Tibial artery (tissue), 4 donors: Measurements from ENCODE around the gene FUT9.

ENCODE experiments used
- DNase-seq, 2 donors: peaks; one replicate each; pipeline ENCODE4 v3.0.0-alpha.2; 2019
- H3K27ac ChIP-seq, 2 donors: fragments of 200-600 bp; sonication (generic) in 1 of 2; 1 replicate in 1 of 2; 2 replicates in 1 of 2; pipeline ENCODE4 v1.5.1; 2018 to 2019; ENCODE audit warnings: mild to moderate bottlenecking in 1 of 2
- H3K27me3 ChIP-seq, 2 donors: fragments of 200-600 bp; sonication (generic) in 1 of 2; one replicate each; pipeline versions ENCODE4 v1.5.1 to v1.6.0; 2016 to 2019
- H3K36me3 ChIP-seq, 3 donors: fragments of 200-600 bp; sonication (generic) in 2 of 3; one replicate each; pipeline ENCODE4 v1.5.1; 2016 to 2019; ENCODE audit warnings: mild to moderate bottlenecking in 2 of 3
- H3K4me1 ChIP-seq, 4 donors: fragments of 200-600 bp; sonication (generic) in 2 of 4; 1 replicate in 3 of 4; 2 replicates in 1 of 4; pipeline ENCODE4 v1.5.1; 2016 to 2019
- H3K4me3 ChIP-seq, 2 donors: fragments of 200-600 bp; sonication (generic) in 1 of 2; 1 replicate in 1 of 2; 2 replicates in 1 of 2; pipeline ENCODE4 v1.5.1; 2018 to 2019; ENCODE audit warnings: mild to moderate bottlenecking in 2 of 2
- H3K9me3 ChIP-seq, 3 donors: fragments of 200-600 bp; sonication (generic) in 1 of 3; one replicate each; pipeline ENCODE4 v1.5.1; 2016 to 2019
- CTCF ChIP-seq, 2 experiments: fragments of 200-600 bp in 1 of 2; fragments of 450-650 bp in 1 of 2; IDR thresholded peaks; one replicate each; pipeline ENCODE4 v1.5.1; 2017 to 2019; ENCODE audit warnings: antibody characterized with exemption in 2 of 2, mild to moderate bottlenecking in 1 of 2, moderate library complexity in 1 of 2
- intact Hi-C: fragments of 100-400 bp; cut with DNase I; formaldehyde crosslinking; loops from one replicate; pipeline ENCODE4 v1.15.0; 2023; ENCODE audit warnings: low total_unique reads

Gene FUT9

DNA sequence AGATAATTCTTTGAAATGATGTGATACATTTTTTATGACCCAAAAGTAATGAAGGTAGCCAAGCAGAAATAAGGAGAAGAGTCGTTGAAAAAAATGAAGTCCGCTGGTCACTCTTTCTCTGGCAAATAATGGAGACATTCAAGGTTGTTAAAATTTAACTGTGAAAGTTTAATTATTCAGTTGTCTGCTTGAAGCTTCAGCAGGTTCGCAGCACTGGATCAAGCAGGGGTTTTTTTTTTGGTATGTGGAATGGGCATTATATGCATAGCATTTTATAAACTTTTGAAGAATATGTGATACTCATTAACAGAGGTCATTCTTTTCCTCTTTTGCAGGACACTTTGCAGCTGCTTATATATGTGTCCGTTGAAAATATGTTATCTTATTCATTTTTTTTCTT lies 21.6 kb upstream of the FUT9 start:
- Histone ChIP-seq H3K9me3 (peaks cover 0 to 10% (median 0%) of the 10 kb centered on the region in 3 donors), H3K27ac (no peak overlapping the region), H3K4me3 (no peak overlapping the region), H3K4me1 (no peaks in the 10 kb centered on the region), H3K27me3 (no peaks in the 10 kb centered on the region), H3K36me3 (no peaks in the 10 kb centered on the region)
- intact Hi-C loops: no loop called here
- DNase-seq: no peak
- no peak for TF ChIP-seq CTCF (IDR thresholded peaks at IDR 0.05)

- Histone ChIP-seq H3K27me3 (no peaks in the 10 kb centered on the region), H3K27ac (no peak overlapping the region), H3K36me3 (no peaks in the 10 kb centered on the region), H3K4me1 (no peaks in the 10 kb centered on the region), H3K4me3 (no peak overlapping the region), H3K9me3 (no peaks in the 10 kb centered on the region)
- DNase-seq: no peak
- intact Hi-C loops: no loop called here
- TF ChIP-seq CTCF (IDR thresholded peaks at IDR 0.05): no peak
Measured at GRCh38 chr6:95998133-95998532, 17.6 kb upstream of the FUT9 start.

DNA sequence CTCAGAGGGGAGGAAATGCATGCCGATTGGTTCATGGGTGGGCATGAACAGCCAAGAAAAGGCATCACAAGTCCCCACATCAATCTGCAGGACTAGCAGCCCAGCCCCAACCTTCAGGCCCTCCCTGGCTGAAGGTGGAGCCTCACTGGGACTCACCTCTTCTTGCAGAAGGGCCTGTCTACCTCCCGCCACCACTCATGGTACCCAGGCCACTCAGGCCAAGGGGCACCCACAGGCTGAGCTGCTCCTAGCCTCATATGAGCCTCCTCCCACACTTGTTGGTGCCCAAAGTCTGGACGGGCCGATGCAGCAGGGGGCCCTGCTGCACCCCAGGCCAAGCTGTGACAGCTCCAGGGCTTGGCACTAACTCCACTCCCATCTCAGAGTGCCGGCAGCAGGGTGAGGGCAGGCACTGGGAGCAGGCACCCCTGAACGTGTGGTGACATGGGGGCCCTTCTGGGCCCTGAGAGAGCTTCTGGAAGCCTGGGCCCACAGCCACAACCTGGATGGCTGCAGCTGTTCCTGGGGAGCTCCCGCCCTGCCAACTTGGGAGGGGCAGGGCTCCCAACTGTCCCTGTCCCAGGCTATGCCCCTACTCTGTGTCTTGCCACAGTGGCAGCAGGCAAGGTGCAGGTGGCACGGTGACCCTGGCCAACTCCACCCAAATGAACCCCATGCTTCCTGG lies 13.7 kb upstream of the FUT9 start:
- Histone ChIP-seq H3K4me1 (no peaks in the 10 kb centered on the region), H3K27me3 (no peaks in the 10 kb centered on the region), H3K4me3 (no peak overlapping the region), H3K36me3 (no peaks in the 10 kb centered on the region), H3K9me3 (no peaks in the 10 kb centered on the region), H3K27ac (no peak overlapping the region)
- intact Hi-C loops: no loop called here
- DNase-seq: no peak
- no peak for TF ChIP-seq CTCF (IDR thresholded peaks at IDR 0.05)

GRCh38 chr6:96002576-96002910 lies 13.2 kb upstream of the FUT9 start:
- no peaks in the 10 kb centered on the region for H3K36me3 ChIP-seq
- DNase-seq: no peak
- no peaks in the 10 kb centered on the region for H3K9me3 ChIP-seq
- intact Hi-C loops: no loop called here
- no peak overlapping the region for H3K27ac ChIP-seq
- H3K27me3 ChIP-seq: no peaks in the 10 kb centered on the region
- no peak overlapping the region for H3K4me3 ChIP-seq
- no peaks in the 10 kb centered on the region for H3K4me1 ChIP-seq
- no peak for TF ChIP-seq CTCF (IDR thresholded peaks at IDR 0.05)

DNA sequence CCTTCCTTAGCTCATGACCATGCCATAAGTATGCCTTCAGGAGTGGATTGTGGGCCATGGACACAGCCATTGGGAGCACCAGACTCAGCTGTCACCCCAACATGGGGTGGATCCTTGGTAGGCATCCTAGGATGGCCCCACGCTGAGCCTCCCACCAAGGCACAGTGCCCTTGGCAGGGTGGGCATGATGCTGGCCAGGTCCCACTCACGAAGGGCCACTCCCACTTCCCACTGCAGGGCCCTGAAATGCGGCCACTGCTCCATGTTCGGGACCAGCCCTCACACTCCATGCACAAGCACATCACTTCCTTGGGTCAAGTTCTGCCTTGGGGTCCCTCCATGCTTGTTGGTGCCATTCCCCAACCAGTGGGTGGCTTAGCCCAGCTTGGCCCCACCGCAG lies 12.9 kb upstream of the FUT9 start:
- no peaks in the 10 kb centered on the region for H3K9me3 ChIP-seq
- no peak overlapping the region for H3K4me3 ChIP-seq
- H3K4me1 ChIP-seq: no peaks in the 10 kb centered on the region
- H3K27me3 ChIP-seq: no peaks in the 10 kb centered on the region
- intact Hi-C loops: no loop called here
- H3K27ac ChIP-seq: no peak overlapping the region
- no peak for TF ChIP-seq CTCF (IDR thresholded peaks at IDR 0.05)
- no peaks in the 10 kb centered on the region for H3K36me3 ChIP-seq
- DNase-seq: no peak

DNA sequence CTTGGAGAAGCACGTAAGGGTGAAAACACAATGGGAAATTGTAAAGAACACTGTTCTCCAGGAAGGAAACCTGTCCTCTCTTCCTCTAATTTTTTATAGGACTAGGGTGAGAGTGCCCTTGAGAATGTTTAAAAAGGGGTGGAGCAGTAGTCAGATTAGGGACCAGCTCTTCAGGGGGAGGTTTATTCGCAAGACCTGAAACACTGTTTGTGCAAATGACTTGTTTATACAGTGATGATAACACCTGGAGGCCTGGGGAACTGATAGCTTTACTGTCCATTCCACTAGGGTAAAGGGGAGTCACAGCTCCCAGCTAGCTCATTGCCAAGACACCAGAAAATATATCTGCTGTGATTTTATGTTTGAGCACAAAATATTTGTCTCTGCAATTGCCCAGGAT lies 8.1 kb upstream of the FUT9 start:
- no peaks in the 10 kb centered on the region for H3K9me3 ChIP-seq
- no peaks in the 10 kb centered on the region for H3K4me1 ChIP-seq
- DNase-seq: no peak
- intact Hi-C loops: no loop called here
- H3K27ac ChIP-seq: no peak overlapping the region
- no peaks in the 10 kb centered on the region for H3K27me3 ChIP-seq
- no peaks in the 10 kb centered on the region for H3K36me3 ChIP-seq
- H3K4me3 ChIP-seq: no peak overlapping the region
- TF ChIP-seq CTCF (IDR thresholded peaks at IDR 0.05): no peak
